NCI-H2107 treated with DMSO at 0.1 percent for 48 hours (cell line): ENCODE measurements around the gene LEPR.
"Not testable (repeated sequence)": the region's sequence is repeated elsewhere in the genome, so short reads cannot be mapped to it uniquely, and the experiment has no call there.

ENCODE experiments used
- DNase-seq: peaks from one replicate; lab custom pipeline; 2025; ENCODE audit not compliant: unreplicated experiment; lab: John Stamatoyannopoulos, UW

Gene LEPR

DNA sequence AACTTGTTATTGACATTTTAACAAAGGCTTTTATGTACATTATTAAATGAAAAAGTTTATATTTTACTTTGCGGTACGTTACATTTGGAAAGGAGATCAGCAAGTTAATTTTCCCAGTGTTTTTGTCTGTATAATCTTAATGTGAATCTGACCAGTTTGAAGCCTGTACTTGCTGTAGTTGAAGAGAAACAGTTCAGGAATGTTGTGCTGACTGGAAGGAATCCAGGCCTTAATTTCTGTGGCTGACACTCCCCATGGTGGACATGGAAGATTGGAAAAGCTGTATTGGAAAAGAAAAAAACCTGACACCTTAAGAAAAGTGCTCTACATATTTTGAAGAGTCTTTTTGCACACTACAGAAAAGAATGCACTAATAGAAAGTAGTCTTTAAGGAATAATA lies 15.5 kb downstream of the LEPR start:
- no peak for DNase-seq

DNA sequence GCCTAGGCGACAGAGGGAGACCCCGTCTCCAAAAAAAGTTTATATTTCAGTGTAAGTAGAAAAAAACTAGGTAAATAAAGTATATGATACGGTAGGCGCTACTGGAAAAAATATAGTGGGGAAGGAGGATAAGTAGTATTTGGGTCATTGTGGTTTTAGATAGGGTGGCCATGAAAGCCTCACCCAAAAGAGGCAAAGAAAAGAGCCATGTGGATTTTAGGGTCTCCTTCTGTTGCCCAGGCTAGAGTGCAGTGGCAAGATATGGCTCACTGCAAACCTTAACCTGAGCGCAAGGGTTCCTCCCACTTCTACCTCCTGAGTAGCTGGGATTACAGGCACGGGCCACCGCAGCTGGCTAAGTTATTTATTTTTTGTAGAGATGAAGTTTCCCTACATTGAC lies 17.1 kb downstream of the LEPR start:
- DNase-seq = no peak

DNA sequence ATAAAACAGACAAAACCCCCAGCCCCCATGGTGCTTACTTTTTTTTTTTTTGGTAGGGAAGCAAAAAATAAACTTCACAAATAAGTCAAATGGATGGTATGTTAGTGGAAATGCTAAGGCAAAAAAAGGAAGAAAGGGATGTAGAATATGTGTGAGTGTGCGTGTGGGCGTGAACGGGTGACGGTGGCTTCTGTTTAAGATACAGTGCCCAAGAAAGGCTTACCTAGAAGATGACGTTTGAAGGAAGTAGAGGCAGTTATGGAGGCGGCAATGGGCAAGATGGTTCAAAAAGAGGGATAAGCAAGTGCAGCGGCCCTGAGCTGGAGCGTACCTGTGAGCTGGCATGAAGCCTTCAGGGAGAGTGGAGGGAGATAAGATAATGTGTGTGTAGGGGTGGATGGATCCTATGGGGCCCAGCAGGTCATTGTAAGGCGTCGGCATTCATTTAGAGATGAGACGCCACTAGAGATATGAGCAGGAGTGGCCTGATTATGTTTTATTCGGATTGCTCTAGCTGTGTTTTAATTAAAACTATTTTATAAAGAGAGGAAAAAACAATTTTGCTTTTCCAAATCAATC lies 19.9 kb downstream of the LEPR start:
- no peak for DNase-seq

DNA sequence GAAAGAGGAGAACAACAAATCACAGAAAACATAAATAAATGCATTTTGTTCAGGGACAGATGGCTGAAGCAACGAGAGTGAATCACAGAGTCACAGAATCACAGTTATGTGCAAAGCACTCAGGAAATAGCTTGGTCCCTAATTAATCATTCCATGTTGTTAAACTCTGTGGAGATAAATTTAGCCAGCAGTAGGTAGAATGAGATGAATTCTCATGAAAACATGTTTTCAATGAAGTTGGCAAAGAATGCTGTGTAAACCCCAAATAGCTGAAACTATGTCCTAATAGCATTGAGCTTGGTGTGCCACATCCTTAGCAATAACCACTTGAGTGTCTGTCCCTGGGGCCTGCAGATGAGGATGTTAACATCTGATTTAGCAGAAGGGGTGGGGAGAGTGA lies 20.4 kb downstream of the LEPR start:
- DNase-seq = no peak

DNA sequence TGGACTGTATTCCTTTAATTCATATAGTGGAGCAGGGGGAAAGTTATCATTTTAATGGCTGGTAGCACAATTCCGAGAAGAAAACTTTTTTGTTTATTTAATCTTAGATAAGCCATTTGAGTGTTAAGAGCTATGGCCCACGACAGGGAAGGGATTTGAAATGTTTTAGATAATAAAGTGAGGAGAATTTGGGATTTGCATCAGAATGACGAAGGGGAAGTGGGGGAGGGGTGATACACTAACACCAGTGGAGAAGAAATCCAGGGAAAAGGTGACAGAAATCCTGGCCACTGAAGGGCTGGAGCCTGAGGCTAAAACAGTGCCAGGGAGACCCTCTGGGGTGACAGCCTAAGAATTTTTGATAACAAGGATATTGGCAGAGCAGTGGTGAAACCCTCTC lies 21.0 kb downstream of the LEPR start:
- no peak for DNase-seq

DNA sequence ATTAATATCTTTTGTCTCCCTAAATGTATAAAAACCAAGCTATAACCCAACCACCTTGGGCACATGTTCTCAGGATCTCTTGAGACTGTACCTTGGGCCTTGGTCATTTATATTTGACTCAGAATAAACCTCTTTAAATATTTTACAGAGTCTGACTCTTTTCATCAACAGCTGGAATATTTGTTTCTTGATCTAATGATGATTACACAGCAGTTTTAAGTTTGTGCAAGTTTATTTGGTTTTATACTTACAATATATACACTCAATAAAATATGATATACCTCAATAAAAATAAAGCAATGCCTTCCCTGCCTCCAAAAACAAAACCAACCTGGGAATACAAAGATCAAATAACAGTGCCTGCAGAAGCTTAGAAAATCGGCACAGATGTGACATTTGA lies 22.0 kb downstream of the LEPR start:
- DNase-seq = no peak

DNA sequence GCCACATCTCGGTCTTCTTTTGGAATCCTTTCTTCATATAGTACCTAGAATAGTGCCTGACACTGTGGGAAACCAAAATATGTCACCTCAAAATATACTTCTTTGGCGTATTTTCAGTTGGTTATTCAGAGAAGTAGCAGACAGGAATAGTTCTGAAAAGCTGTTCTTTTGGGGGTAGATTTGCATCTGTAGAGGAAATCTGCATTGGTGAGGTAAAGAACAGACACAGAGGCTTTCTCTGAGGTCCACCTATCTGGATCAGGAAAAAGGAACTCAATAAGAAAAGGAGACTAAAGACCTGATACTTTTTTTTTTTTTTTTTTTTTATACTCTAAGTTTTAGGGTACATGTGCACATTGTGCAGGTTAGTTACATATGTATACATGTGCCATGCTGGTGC lies 23.2 kb downstream of the LEPR start:
- no peak for DNase-seq

DNA sequence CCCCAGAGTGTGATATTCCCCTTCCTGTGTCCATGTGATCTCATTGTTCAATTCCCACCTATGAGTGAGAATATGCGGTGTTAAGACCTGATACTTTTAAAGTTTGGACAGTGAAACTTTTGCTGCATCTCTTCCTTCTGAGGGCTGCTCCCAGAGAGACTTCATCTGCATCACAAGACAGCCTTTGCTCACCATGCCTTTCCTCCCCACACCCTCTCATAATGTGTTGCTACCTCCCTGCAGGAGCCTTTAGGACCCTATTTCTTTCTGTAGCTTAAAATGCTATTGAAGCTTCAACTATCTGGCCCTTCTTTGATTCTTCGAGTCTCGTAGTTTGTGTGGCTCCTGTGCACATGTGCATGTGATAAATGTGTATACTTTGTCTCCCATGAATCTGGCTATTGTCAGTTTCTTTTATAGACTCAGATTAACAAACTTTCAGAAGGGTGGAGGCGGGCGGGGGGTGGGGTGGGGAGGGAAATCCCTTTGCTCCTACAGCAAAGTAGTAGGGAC lies 23.7 kb downstream of the LEPR start:
- DNase-seq = no peak

DNA sequence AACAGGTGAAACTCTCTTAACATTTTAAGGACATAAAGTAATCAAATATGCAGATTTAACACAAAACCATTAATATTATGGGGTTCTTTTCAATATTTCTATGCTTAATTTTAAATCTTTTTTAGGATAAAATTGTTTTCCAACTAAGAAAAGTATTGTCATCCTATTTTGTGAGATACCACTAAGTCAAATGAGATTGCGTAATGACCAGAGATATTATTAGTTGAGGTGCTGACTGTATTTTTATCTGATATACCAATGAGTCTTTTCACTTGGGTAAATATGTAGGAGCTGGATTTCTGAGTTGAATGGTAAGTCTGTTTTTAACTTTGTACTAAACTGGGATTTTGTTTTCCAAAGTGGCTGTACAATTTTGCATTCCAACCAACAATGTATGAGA lies 25.4 kb downstream of the LEPR start:
- DNase-seq = no peak

DNA sequence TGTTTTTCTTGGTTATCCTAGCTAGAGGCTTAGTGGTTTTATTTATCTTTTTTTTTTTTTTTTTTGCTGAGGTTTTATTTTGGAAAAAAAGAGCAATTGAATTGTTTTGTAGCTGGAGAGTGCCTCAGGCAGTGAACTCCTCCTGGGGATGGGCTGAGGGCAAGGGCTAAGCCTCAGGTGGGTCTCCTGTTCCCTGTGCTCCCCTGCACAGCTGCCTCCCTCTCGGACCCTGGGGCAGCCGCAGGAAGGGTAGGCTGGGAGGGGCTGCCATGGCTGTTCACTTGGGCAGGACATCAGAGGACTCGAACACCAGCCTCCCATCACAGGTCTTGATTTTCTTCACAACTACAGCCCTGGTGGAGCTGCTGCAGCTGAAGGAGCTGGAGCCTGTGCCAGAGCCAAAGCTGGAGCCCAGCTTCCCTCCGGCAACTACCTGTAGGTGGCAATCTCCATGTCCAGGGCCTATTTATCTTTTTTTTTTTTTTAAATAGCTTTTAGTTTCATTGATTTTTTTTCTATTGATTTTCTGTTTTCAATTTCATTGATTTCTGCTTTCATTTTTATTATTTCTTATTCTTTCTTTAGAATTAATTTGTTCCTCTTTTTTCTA lies 28.9 kb downstream of the LEPR start:
- no peak for DNase-seq

DNA sequence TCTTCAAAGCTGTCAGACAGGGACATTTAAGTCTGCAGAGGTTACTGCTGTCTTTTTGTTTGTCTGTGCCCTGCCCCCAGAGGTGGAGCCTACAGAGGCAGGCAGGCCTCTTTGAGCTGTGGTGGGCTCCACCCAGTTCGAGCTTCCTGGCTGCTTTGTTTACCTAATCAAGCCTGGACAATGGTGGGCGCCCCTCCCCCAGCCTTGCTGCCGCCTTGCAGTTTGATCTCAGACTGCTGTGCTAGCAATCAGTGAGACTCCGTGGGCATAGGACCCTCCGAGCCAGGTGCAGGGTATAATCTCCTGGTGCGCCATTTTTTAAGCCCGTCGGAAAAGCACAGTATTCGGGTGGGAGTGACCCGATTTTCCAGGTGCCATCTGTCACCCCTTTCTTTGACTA lies 35.2 kb downstream of the LEPR start:
- DNase-seq = not testable (repeated sequence)

DNA sequence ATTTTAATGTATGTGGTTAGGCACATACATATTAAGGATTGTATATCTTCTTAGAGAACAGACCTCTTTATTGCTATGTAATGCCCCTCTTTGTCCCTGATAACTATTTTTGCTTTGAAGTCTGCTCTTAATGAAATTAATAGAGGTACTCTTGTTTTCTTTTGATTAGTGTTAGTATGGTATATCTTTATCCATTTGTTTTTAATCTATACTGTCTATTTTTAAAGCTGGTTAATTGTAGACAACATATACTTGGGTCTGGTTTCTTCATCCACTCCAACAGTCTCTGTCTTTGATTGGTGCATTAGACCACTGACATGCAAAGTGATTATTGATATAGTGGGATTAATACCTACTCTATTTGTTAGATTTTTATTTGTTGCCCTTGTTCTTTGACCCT lies 36.0 kb downstream of the LEPR start:
- no peak for DNase-seq

DNA sequence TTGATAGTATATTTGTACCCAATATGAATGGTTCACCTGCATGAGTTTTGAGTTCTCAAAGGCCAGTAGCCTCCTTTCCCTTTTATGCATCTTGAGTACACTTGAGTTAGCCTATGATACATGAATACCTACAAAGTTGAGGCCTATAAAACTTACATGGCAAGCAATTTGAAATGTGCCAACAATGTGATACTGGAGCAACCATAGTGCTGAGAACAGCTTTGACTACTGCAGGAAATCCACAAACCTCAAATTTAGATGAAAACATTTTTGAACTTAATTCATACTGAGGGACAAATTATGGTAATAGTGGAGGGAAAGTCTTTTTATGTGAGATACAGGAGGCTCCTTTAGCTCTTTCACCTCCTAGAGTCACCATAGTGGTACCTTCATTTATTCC lies 37.4 kb downstream of the LEPR start:
- no peak for DNase-seq

DNA sequence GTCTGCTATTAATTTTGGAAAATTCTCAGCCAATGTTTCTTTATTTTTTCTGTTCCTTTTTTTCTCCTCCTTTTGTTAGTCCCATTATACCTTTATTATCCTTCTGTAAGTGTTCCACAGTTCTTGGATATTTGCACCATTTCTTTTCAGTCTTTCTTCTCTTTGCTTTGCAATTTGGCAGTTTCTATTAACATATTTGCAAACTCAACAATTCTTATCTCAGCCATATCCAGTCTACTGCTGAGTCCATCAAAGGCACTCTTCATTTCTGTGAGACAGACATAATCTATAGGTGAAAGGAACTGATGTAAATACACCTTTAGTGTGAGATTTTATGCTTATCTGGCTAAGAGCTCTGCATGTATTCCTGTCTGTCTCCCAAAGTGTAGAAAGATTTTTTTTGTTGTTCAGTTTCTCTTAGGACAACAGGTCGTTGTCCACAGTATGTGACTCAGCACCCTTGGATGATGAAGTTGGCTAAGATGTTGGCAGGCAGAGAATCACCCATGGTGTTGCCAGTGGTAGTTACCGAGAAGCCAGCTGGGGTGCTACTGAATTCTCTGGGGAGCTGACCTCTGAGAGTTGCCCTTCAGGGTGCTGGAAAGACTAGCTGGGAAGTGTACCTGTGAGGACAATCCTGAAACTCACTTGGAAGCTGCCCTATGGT lies 38.4 kb downstream of the LEPR start:
- DNase-seq = no peak

DNA sequence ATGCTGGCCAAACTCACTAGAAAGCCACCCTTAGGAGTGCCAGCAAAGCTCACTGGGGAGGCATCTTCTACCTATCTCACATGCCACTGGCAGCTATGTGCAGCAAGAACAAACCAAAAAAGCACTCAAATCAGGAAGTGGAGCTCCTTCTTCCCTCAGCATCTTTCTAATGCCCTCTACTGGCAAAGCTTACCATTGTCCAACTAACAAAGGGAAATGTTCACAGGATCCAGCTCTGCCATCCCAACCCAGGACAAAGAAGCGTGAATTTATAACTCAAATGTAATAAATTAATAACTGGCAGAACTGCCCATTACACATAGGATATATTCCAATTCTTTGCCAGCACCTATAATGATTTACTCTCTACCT lies 38.9 kb downstream of the LEPR start:
- DNase-seq = peak; percentile 38

DNA sequence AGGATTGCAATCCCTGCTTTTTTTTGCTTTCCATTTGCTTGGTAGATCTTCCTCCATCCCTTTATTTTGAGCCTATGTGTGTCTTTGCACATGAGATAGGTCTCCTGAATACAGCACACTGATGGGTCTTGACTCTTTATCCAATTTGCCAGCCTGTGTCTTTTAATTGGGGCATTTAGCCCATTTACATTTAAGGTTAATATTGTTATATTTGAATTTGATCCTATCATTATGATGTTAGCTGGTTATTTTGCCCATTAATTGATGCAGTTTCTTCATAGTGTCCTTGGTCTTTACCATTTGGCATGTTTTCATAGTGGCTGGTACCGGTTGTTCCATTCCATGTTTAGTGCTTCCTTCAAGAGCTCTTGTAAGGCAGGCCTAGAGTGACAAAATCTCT lies 45.4 kb downstream of the LEPR start:
- not testable (repeated sequence) for DNase-seq

DNA sequence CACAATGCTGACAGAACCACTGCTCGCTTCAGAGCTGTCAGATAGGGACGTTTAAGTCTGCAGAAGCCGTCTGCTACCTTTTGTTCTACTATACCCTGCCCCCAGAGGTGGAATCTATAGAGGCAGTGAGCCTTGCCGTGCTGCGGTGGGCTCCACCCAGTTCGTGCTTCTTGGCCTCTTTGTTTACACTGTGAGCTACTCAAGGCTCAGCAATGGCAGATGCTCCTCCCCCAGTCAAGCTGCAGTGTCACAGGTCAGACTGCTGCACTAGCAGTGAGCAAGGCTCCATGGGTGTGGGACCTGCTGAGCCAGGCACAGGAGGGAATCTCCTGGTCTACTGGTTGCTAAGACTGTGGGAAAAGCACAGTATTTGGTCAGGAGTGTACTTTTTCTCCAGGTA lies 47.1 kb downstream of the LEPR start:
- DNase-seq = peak; percentile 3

DNA sequence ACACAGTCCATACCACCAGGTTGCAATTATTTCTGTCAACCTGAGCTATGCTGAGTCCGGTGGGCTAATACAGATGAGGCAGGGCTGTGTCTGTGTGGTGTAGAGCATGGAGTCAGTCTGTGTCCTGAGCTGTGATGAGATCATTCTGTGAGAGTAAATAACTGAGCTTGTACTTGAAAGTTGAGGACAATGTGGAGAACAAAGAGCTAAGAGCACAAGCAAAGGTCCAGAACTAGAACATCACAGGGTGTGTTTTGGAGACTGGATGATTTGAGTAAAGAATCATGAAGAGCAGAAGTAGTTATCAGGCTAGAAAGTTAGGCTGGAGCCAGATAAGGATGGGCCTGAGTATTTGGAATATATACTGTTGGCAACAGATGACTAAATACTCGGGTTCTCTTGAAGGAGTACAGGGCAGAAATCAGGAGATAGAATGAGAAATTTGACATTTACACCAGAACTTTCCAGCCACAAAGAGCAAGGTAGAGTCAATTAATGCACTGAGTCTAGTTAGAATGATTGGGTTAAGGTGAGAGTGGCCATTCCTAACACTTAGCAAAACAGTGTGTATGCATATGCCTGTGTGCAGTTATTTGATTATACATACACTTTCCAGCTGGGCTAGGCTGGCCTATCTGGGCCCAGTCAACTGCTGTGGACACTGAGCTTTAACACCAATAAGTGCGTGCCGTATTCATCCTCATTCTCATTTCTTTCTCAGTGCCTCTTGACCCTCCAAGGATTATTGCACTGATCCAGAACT lies 48.8 kb downstream of the LEPR start:
- DNase-seq = no peak

DNA sequence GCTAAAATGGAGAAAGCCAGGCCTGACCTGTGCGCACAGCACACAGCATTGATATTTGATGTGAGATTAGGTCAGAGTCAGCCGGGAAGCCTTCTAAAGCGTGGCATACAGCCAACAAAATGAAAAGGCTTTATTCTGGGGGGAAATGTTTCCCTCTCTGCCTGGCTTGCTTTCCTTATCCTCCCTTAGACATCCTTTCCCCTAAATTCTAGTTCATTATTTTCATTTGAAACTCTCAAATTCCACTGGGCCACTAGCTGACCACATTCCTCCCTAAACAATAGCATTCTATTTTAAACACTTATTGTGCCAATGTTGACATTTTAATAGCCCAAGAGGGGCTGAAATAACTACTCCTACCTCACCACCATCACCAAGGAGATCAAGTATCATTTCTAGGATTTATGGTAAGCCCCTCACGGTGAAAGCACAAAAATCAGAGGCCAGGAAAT lies 49.4 kb downstream of the LEPR start:
- DNase-seq = peak; percentile 65
